A673 (cell line): ENCODE data around the gene PXDC1. TPM values are rescaled to one million over a fixed set of nuclear protein-coding genes. Genes with fewer than 3 reads are reported as not detected.
"Not testable (repeated sequence)": the region's sequence is repeated elsewhere in the genome, so short reads cannot be mapped to it uniquely, and the experiment has no call there.

Experiments used
- BruUV-seq: library from RNA; stranded (reverse); fragments of 400-500 nt; replicated peaks from 2 replicates; lab custom pipeline; 2021; lab: Mats Ljungman, UMichigan
- CTCF ChIA-PET: fragments of 300-600 bp; sonication (Branson Sonifier 250); formaldehyde crosslinking; loops from one replicate; lab custom pipeline; 2022; ENCODE audit warnings: antibody characterized with exemption; lab: Charles Lee
- POLR2A ChIA-PET: fragments of 300-600 bp; sonication (Branson Sonifier 250); formaldehyde crosslinking; loops from one replicate; lab custom pipeline; 2022; ENCODE audit warnings: antibody characterized with exemption; ENCODE audit not compliant: low non-redundant PET; lab: Charles Lee
- DNase-seq: peaks from one replicate; pipeline ENCODE4 v3.0.0-alpha.2; 2015; ENCODE audit warnings: low spot score
- H3K27ac ChIP-seq: fragments of 200-600 bp; sonication (generic); 2 replicates; pipeline ENCODE4 v1.5.1; 2016; ENCODE audit warnings: mixed run types, low read depth, mild to moderate bottlenecking, mixed read lengths, antibody characterized with exemption, low read length; ENCODE audit not compliant: poor library complexity, severe bottlenecking
- H3K27me3 ChIP-seq: fragments of 200-600 bp; sonication (generic); replicated peaks from 2 replicates; pipeline ENCODE4 v1.6.1; 2017; ENCODE audit warnings: mixed run types, low read depth, mild to moderate bottlenecking, mixed read lengths, antibody characterized with exemption, low read length; ENCODE audit not compliant: insufficient read depth, poor library complexity
- H3K36me3 ChIP-seq: fragments of 200-600 bp; sonication (generic); 2 replicates; pipeline ENCODE4 v1.6.1; 2016; ENCODE audit warnings: mixed run types, mild to moderate bottlenecking, mixed read lengths, antibody characterized with exemption, low read length; ENCODE audit not compliant: insufficient read depth, poor library complexity, severe bottlenecking
- H3K4me1 ChIP-seq: fragments of 200-600 bp; sonication (generic); 2 replicates; pipeline ENCODE4 v1.6.1; 2017; ENCODE audit warnings: mixed run types, mild to moderate bottlenecking, mixed read lengths, antibody characterized with exemption, low read length; ENCODE audit not compliant: insufficient read depth, poor library complexity, severe bottlenecking
- H3K4me3 ChIP-seq: fragments of 200-600 bp; sonication (generic); 2 replicates; pipeline ENCODE4 v1.5.1; 2016; ENCODE audit warnings: low read depth, mixed run types, mild to moderate bottlenecking, mixed read lengths, low read length; ENCODE audit not compliant: poor library complexity, severe bottlenecking
- H3K9me3 ChIP-seq: fragments of 200-600 bp; sonication (generic); 2 replicates; pipeline ENCODE4 v1.6.1; 2016; ENCODE audit warnings: mixed run types, low read depth, mild to moderate bottlenecking, mixed read lengths, antibody characterized with exemption, low read length; ENCODE audit not compliant: poor library complexity, severe bottlenecking
- CTCF ChIP-seq: fragments of 300-800, 200-600 bp; sonication (generic); conservative IDR thresholded peaks from 2 replicates; pipeline ENCODE4 v1.5.1; 2017; ENCODE audit warnings: low read depth, mild to moderate bottlenecking, antibody characterized with exemption, low read length, moderate library complexity, mixed read lengths
- EZH2 ChIP-seq: fragments of 200-600 bp; sonication (generic); IDR thresholded peaks from 2 replicates; pipeline ENCODE4 v1.6.1; 2017; ENCODE audit warnings: borderline replicate concordance, low read depth, mild to moderate bottlenecking, mixed read lengths, antibody characterized with exemption, low read length; ENCODE audit not compliant: poor library complexity, severe bottlenecking
- intact Hi-C: fragments of 100-400 bp; cut with micrococcal nuclease; formaldehyde crosslinking; loops from one replicate; pipeline ENCODE4 v1.10.0; 2022; ENCODE audit not compliant: unreplicated experiment
- total RNA-seq: library from RNA; stranded (reverse); gene quantifications from 2 replicates; pipeline ENCODE4 v1.2.3, GENCODE V29; 2021

PXDC1 gene
- total RNA-seq, 1 experiment from 2014 or later, result 5.2 TPM

- DNase-seq, result no peak
- Histone ChIP-seq H3K4me1 (no peaks in the 10 kb centered on the region), H3K9me3 (no peaks in the 10 kb centered on the region), H3K27me3 (no peaks in the 10 kb centered on the region), H3K36me3 (no peaks in the 10 kb centered on the region), H3K4me3 (no peak overlapping the region), H3K27ac (no peak overlapping the region)
- TF ChIP-seq EZH2 (no peak), CTCF (no peak)
- intact Hi-C loops, result no loop called here
- BruUV-seq, result no TSS peak
- ChIA-PET POLR2A (no interaction called here), CTCF (no interaction called here)
These were observed 68.2 kb downstream of the PXDC1 start for GRCh38 chr6:3683331-3683730.

GRCh38 chr6:3678946-3679345, 72.6 kb downstream of the PXDC1 start:
- no TSS peak for BruUV-seq
- CTCF ChIA-PET, result no interaction called here
- H3K27me3 ChIP-seq, result no peaks in the 10 kb centered on the region
- H3K4me1 ChIP-seq, result no peaks in the 10 kb centered on the region
- intact Hi-C loops, result no loop called here
- H3K27ac ChIP-seq, result no peak overlapping the region
- H3K36me3 ChIP-seq, result no peaks in the 10 kb centered on the region
- TF ChIP-seq CTCF, result no peak
- TF ChIP-seq EZH2, result no peak
- POLR2A ChIA-PET, result no interaction called here
- H3K4me3 ChIP-seq, result no peak overlapping the region
- no peaks in the 10 kb centered on the region for H3K9me3 ChIP-seq
- no peak for DNase-seq

- intact Hi-C loops, H3K9me3 ChIP-seq, BruUV-seq, H3K27me3 ChIP-seq, POLR2A ChIA-PET, H3K27ac ChIP-seq, H3K4me3 ChIP-seq, DNase-seq, H3K36me3 ChIP-seq, H3K4me1 ChIP-seq, CTCF ChIA-PET: not testable (repeated sequence)
These were observed 73.8 kb downstream of the PXDC1 start for GRCh38 chr6:3677751-3678150.

DNA sequence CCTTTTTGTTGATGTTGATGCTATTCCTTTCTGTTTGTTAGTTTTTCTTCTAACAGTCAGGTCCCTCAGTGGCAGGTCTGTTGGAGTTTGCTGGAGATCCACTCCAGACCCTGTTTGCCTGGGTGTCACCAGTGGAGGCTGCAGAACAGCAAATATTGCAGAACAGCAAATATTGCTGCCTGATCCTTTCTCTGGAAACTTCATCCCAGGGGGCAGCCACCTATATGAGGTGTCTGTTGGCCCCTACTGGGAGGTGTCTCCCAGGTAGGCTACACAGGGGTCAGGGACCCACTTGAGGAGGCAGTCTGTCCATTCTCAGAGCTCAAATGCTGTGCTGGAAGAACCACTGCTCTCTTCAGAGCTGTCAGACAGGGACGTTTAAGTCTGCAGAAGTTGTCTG, 74.2 kb downstream of the PXDC1 start:
- POLR2A ChIA-PET, H3K36me3 ChIP-seq, H3K4me3 ChIP-seq, intact Hi-C loops, DNase-seq, H3K27ac ChIP-seq, H3K9me3 ChIP-seq, H3K4me1 ChIP-seq, H3K27me3 ChIP-seq, BruUV-seq, CTCF ChIA-PET: not testable (repeated sequence)

Other genes starting within 250 kb of the PXDC1 start
- 10.1 and 13.0 TPM in 2 replicates for gene FAM50B, start 97.7 kb upstream of the PXDC1 start, total RNA-seq